ENCODE measurements around the gene NRN1L.

The NRN1L gene

DNA sequence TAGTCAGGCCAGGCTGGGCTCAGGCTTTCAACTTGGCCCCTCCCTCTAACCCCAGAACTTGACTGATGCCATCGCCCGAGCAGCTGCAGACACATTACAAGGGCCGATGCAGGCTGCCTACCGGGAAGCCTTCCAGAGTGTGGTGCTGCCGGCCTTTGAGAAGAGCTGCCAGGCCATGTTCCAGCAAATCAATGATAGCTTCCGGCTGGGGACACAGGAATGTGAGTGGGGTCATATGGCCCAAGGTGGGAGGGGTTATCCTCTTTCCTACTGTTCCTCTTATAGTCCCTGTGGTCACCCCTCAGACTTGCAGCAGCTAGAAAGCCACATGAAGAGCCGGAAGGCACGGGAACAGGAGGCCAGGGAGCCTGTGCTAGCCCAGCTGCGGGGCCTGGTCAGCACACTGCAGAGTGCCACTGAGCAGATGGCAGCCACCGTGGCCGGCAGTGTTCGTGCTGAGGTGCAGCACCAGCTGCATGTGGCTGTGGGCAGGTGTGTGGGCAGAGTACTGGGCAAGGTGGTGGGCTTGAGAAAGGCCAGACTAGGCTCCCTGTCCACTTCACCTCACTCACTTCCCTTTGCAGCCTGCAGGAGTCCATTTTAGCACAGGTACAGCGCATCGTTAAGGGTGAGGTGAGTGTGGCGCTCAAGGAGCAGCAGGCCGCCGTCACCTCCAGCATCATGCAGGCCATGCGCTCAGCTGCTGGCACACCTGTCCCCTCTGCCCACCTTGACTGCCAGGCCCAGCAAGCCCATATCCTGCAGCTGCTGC is 2.1 kb upstream of the NRN1L start:
- in situ Hi-C loops (cut with HindIII; ENCODE audit: low sequenced_read_pairs) = no loop called here
- H3K4me3 ChIP-seq (ENCODE audit: low read depth, low read length) = no peak overlapping the region
- TF ChIP-seq, protein P1, sequence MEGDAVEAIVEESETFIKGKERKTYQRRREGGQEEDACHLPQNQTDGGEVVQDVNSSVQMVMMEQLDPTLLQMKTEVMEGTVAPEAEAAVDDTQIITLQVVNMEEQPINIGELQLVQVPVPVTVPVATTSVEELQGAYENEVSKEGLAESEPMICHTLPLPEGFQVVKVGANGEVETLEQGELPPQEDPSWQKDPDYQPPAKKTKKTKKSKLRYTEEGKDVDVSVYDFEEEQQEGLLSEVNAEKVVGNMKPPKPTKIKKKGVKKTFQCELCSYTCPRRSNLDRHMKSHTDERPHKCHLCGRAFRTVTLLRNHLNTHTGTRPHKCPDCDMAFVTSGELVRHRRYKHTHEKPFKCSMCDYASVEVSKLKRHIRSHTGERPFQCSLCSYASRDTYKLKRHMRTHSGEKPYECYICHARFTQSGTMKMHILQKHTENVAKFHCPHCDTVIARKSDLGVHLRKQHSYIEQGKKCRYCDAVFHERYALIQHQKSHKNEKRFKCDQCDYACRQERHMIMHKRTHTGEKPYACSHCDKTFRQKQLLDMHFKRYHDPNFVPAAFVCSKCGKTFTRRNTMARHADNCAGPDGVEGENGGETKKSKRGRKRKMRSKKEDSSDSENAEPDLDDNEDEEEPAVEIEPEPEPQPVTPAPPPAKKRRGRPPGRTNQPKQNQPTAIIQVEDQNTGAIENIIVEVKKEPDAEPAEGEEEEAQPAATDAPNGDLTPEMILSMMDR (IDR thresholded peaks at IDR 0.05; ENCODE audit: low read depth, low read length) = no peak
- DNase-seq (ENCODE audit: low read depth, low spot score) = no peak

DNA sequence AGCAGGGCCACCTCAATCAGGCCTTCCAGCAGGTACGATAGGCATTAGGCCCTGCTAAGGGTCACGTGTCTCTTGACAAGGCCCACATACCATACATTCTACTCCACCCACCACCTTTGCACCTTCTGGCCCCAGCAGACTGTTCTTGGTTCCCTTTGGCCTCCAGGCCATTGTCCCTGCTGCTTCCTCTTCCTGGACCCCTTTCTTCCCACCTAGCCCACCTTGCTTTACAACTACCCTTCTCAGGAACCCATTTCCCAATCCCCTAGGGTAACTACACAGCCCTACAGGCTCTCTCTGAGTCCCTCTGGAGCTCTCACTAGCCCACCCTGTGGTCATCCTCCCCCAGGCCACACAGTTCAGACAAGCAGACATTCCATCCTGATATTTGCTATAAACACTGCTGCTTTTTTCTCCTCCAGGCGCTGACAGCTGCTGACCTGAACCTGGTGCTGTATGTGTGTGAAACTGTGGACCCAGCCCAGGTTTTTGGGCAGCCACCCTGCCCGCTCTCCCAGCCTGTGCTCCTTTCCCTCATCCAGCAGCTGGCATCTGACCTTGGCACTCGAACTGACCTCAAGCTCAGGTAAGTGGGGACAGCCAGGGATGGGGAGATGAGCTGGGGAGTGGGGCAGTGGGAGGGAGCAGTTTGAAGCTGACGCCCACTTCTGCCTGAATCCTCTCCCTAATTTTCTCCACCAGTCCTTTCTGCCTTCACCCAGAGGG is 1.4 kb upstream of the NRN1L start:
- DNase-seq (ENCODE audit: low read depth, low spot score) = no peak
- no peak overlapping the region for H3K4me3 ChIP-seq (ENCODE audit: low read depth, low read length)
- in situ Hi-C loops (cut with HindIII; ENCODE audit: low sequenced_read_pairs) = no loop called here
- TF ChIP-seq, protein P1 (IDR thresholded peaks at IDR 0.05; ENCODE audit: low read depth, low read length) = no peak

DNA sequence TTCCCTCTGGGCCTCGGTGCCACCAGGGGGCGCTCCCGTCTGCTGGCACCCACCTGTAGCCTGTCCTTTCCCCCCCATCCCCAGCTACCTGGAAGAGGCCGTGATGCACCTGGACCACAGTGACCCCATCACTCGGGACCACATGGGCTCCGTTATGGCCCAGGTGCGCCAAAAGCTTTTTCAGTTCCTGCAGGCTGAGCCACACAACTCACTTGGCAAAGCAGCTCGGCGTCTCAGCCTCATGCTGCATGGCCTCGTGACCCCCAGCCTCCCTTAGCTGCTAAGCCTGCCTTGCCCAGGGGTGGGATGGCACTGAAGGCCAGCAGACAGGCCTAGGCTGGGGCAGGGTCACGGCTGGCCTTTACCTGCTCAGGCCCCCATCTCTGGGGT is 818 bp upstream of the NRN1L start:
- peak; percentile 38 for DNase-seq (ENCODE audit: low read depth, low spot score)
- no peak overlapping the region for H3K4me3 ChIP-seq (ENCODE audit: low read depth, low read length)
- TF ChIP-seq, protein P1 (IDR thresholded peaks at IDR 0.05; ENCODE audit: low read depth, low read length) = peak; percentile 95
- in situ Hi-C loops (cut with HindIII; ENCODE audit: low sequenced_read_pairs) = no loop called here

DNA sequence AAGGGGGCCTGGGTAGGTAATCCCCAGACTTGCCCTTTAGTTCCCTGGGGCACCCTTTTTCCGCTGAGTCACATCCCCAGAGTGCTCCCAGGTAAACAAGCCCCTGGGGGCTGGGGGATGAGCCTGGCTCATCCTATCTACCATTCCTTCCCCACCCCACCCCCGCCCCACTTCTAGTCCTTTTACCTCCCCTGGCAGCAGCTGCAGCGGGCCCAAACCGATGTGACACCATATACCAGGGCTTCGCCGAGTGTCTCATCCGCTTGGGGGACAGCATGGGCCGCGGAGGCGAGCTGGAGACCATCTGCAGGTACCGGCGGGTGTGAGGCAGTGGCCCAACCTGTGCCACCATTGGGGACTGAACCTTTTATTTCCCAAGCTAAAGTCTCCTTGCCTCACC is 860 bp downstream of the NRN1L start:
- H3K4me3 ChIP-seq (ENCODE audit: low read depth, low read length) = no peak overlapping the region
- TF ChIP-seq, protein P1 (IDR thresholded peaks at IDR 0.05; ENCODE audit: low read depth, low read length) = no peak
- no peak for DNase-seq (ENCODE audit: low read depth, low spot score)
- in situ Hi-C loops (cut with HindIII; ENCODE audit: low sequenced_read_pairs) = no loop called here

DNA sequence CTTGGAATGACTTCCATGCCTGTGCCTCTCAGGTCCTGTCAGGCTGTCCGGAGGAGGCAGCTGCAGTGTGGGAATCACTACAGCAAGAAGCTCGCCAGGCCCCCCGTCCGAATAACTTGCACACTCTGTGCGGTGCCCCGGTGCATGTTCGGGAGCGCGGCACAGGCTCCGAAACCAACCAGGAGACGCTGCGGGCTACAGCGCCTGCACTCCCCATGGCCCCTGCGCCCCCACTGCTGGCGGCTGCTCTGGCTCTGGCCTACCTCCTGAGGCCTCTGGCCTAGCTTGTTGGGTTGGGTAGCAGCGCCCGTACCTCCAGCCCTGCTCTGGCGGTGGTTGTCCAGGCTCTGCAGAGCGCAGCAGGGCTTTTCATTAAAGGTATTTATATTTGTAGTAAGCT is 1.3 kb downstream of the NRN1L start:
- in situ Hi-C loops (cut with HindIII; ENCODE audit: low sequenced_read_pairs) = no loop called here
- no peak overlapping the region for H3K4me3 ChIP-seq (ENCODE audit: low read depth, low read length)
- TF ChIP-seq, protein P1 (IDR thresholded peaks at IDR 0.05; ENCODE audit: low read depth, low read length) = no peak
- DNase-seq (ENCODE audit: low read depth, low spot score) = no peak

DNA sequence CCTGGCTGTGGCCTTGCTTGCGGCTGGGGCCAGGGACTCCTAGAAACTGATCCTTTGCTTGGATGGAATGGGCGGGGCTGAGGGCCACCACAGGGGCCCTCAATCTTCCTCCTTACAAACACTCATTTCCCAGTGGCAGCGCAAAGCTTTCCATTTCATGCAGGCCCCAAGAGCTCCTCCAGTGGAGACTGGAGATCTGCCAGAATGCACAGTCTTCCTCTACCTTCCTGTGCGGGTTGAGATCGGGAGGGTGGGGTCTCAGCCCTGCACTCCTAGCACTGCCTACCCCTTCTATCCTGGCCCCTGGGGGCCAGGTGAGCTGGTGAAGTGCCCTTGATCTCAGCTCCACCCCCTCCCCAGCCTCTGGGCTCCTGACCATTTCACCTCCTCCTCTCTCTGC is 1.7 kb downstream of the NRN1L start:
- in situ Hi-C loops (cut with HindIII; ENCODE audit: low sequenced_read_pairs) = no loop called here
- TF ChIP-seq, protein P1 (IDR thresholded peaks at IDR 0.05; ENCODE audit: low read depth, low read length) = no peak
- H3K4me3 ChIP-seq (ENCODE audit: low read depth, low read length) = no peak overlapping the region
- DNase-seq (ENCODE audit: low read depth, low spot score) = no peak

All from astrocyte of the spinal cord (primary cell).